ENCODE results near the gene FAM241B. TPM values are rescaled to one million over a fixed set of nuclear protein-coding genes. Genes with fewer than 3 reads are reported as not detected.
A peak's percentile ranks its signal among the peaks of the same experiment; 100 is the strongest.

FAM241B gene
- total RNA-seq, 4 donors from 2014 or later, result 1.4 to 2.4 TPM; not detected in 2

GRCh38 chr10:69619626-69620025 is 10.4 kb upstream of the FAM241B start:
- TF ChIP-seq CTCF (IDR thresholded peaks at IDR 0.05) (no peak), POLR2A (IDR thresholded peaks at IDR 0.05) (no peak)
- no peaks in the 10 kb centered on the region for H3K27me3 ChIP-seq
- no peak overlapping the region for H3K27ac ChIP-seq
- H3K36me3 ChIP-seq, result no peaks in the 10 kb centered on the region
- H3K4me1 ChIP-seq, result no peaks in the 10 kb centered on the region
- no peaks in the 10 kb centered on the region for H3K9me3 ChIP-seq
- DNase-seq, result no peak
- H3K4me3 ChIP-seq, result no peak overlapping the region

GRCh38 chr10:69620625-69621024 is 9.4 kb upstream of the FAM241B start:
- H3K4me1 ChIP-seq, result no peaks in the 10 kb centered on the region

DNA sequence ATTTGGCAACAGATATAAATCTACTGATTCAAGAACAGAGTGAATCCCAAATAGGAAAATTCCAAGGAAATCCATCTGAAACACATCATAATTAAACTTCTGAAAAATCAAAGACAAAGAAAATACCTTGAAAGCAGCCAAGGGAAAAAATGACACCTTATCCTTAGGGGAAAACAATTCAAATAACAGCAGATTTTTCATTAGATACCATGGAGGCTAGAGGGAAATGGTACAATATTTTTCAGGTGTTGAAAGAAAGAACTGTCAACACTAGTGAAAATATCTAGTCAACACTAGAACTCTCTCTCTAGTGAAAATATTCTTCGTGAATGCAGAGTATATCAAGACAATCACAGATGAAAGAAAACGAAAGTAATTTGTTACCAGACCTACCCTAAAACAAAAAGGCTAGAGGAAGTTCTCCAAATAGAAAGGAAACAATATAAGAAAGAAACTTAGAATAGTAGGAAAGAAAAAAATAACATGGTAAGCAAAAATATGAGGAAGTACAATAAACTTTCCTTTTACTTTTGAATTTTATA is 5.7 kb upstream of the FAM241B start:
- Histone ChIP-seq H3K36me3 (no peaks in the 10 kb centered on the region), H3K9me3 (no peaks in the 10 kb centered on the region), H3K4me1 (no peaks in the 10 kb centered on the region), H3K27ac (no peak overlapping the region), H3K27me3 (no peaks in the 10 kb centered on the region), H3K4me3 (no peak overlapping the region)
- no peak for DNase-seq
- TF ChIP-seq POLR2A (IDR thresholded peaks at IDR 0.05) (no peak), CTCF (IDR thresholded peaks at IDR 0.05) (no peak)

More at GRCh38 chr10:69620625-69621024, 9.4 kb upstream of the FAM241B start:
- no peaks in the 10 kb centered on the region for H3K9me3 ChIP-seq
- no peak overlapping the region for H3K4me3 ChIP-seq
- H3K27ac ChIP-seq, result no peak overlapping the region
- TF ChIP-seq POLR2A (IDR thresholded peaks at IDR 0.05), result no peak
- TF ChIP-seq CTCF (IDR thresholded peaks at IDR 0.05), result no peak
- no peaks in the 10 kb centered on the region for H3K36me3 ChIP-seq
- DNase-seq, result no peak
- H3K27me3 ChIP-seq, result no peaks in the 10 kb centered on the region

DNA sequence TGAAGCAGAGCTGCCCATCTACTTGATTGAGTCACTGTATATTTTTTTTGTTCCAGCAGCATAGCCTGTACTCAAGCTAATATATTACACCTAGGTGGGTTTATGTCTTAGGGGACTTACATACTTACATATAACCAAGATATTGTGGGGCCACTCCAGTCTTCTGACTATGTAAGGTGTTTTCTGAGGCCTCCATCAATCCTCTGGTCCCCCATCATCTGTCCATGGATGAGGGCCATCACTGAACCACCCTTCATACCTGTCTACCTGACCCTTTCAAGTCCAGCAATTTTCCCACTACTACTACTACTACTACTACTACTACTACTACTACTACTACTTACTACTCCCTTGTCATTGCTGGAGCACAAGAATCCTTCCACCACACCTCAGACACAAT is 3.2 kb upstream of the FAM241B start:
- no peak for DNase-seq
- Histone ChIP-seq H3K27me3 (no peaks in the 10 kb centered on the region), H3K9me3 (no peaks in the 10 kb centered on the region), H3K4me3 (no peak overlapping the region), H3K27ac (no peak overlapping the region), H3K4me1 (peaks cover 0 to 15% (median 4%) of the 10 kb centered on the region in 4 donors), H3K36me3 (no peaks in the 10 kb centered on the region)
- TF ChIP-seq CTCF (IDR thresholded peaks at IDR 0.05) (no peak), POLR2A (IDR thresholded peaks at IDR 0.05) (no peak)

DNA sequence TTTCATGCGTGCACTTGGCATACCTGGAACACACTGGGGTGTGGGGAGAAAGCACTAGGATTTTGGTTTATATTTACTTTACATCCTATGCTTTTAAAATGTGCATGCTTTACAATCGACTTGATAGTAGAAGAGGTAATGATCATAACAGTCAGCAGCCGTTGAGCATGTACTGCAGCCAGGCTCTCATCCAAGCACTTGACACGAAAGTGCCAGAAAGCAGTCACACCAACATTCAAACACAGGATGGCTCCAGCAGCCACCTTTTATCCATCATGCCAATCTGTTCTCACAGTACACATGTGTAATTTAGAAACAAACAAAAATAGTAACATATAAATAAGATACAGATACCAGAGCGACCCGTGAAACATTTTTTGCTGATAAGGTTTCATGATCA is 1.2 kb upstream of the FAM241B start:
- H3K4me1 ChIP-seq, result peaks cover 0 to 15% (median 4%) of the 10 kb centered on the region in 4 donors
- no peak for TF ChIP-seq CTCF (IDR thresholded peaks at IDR 0.05)
- no peak for TF ChIP-seq POLR2A (IDR thresholded peaks at IDR 0.05)
- DNase-seq, result no peak
- no peaks in the 10 kb centered on the region for H3K36me3 ChIP-seq
- H3K27me3 ChIP-seq, result no peaks in the 10 kb centered on the region
- H3K4me3 ChIP-seq, result no peak overlapping the region
- no peaks in the 10 kb centered on the region for H3K9me3 ChIP-seq
- no peak overlapping the region for H3K27ac ChIP-seq

- no peak overlapping the region for H3K27ac ChIP-seq
- no peak for TF ChIP-seq POLR2A (IDR thresholded peaks at IDR 0.05)
- TF ChIP-seq CTCF (IDR thresholded peaks at IDR 0.05), result no peak
- peak overlapping the region; percentile 52 to 82 (median 54) for H3K4me3 ChIP-seq
- no peaks in the 10 kb centered on the region for H3K27me3 ChIP-seq
- H3K4me1 ChIP-seq, result peaks cover 0 to 15% (median 4%) of the 10 kb centered on the region in 4 donors
- H3K36me3 ChIP-seq, result no peaks in the 10 kb centered on the region
- no peak for DNase-seq
- no peaks in the 10 kb centered on the region for H3K9me3 ChIP-seq
Measured at GRCh38 chr10:69629519-69629896, 539 bp upstream of the FAM241B start.

Measured in Peyer's patch (tissue), 4 donors.